ENCODE data around the gene LGALSL. TPM values are rescaled to one million over a fixed set of nuclear protein-coding genes. Genes with fewer than 3 reads are reported as not detected.

LGALSL gene
- total RNA-seq, 2 experiments from 2014 or later, result 3.2 to 4.5 TPM

GRCh38 chr2:64485961-64486360 is 32.0 kb downstream of the LGALSL start:
- no peak for TF ChIP-seq EZH2phosphoT487 (IDR thresholded peaks at IDR 0.05; ENCODE audit: borderline replicate concordance, low read depth, low read length)
- TF ChIP-seq CTCF (conservative IDR thresholded peaks at IDR 0.05; ENCODE audit: low read length), result no peak
- H3K36me3 ChIP-seq (ENCODE audit: insufficient read depth, low read length), result no peaks in the 10 kb centered on the region
- ChIA-PET CTCF (ENCODE audit: unreplicated experiment) (interaction anchor here (1.0 kb wide), 1 partner anchor 155 kb away, joined by 3 read pairs; no protein-coding TSS in a partner anchor), POLR2A (interaction anchor here (0.6 to 1.0 kb wide), 2 partner anchors 18 to 577 kb away, joined by 3 to 4 read pairs; no protein-coding TSS in a partner anchor)
- no peak overlapping the region for H3K4me2 ChIP-seq (ENCODE audit: low read length)
- no peak overlapping the region for H3K27ac ChIP-seq (ENCODE audit: low read depth, low read length, poor library complexity, severe bottlenecking)
- no peaks in the 10 kb centered on the region for H3K9me2 ChIP-seq (ENCODE audit: insufficient read depth, low read length)
- no TSS peak for BruUV-seq (replicated peaks)
- no peaks in the 10 kb centered on the region for H4K20me1 ChIP-seq (ENCODE audit: insufficient read depth, low read length)
- no peaks in the 10 kb centered on the region for H3K79me2 ChIP-seq (ENCODE audit: insufficient read depth, low read depth, low read length)
- DNase-seq (ENCODE audit: low spot score), result no peak
- H2AFZ ChIP-seq (ENCODE audit: low read length), result no peak overlapping the region
- intact Hi-C loops (cut with micrococcal nuclease; ENCODE audit: unreplicated experiment), result no loop called here
- H3K4me3 ChIP-seq (ENCODE audit: low read depth, low read length, poor library complexity, severe bottlenecking), result no peak overlapping the region
- H3K4me1 ChIP-seq (ENCODE audit: insufficient read depth, low read length, poor library complexity, severe bottlenecking), result no peaks in the 10 kb centered on the region
- H3K9me3 ChIP-seq (ENCODE audit: low read length), result no peaks in the 10 kb centered on the region

- intact Hi-C loops (cut with micrococcal nuclease; ENCODE audit: unreplicated experiment), result loop anchor here (1.0 kb wide), 2 partner anchors 156 to 438 kb away; no protein-coding TSS in a partner anchor
- ChIA-PET POLR2A (interaction anchor here (0.6 to 1.1 kb wide), 3 partner anchors 32 to 645 kb away, joined by 3 read pairs; no protein-coding TSS in a partner anchor), CTCF (ENCODE audit: unreplicated experiment) (no interaction called here)
- Histone ChIP-seq H3K9me2 (ENCODE audit: insufficient read depth, low read length) (no peaks in the 10 kb centered on the region), H3K79me2 (ENCODE audit: insufficient read depth, low read depth, low read length) (no peaks in the 10 kb centered on the region), H3K4me3 (ENCODE audit: low read depth, low read length, poor library complexity, severe bottlenecking) (no peak overlapping the region), H3K4me2 (ENCODE audit: low read length) (no peak overlapping the region), H3K9me3 (ENCODE audit: low read length) (no peaks in the 10 kb centered on the region), H3K36me3 (ENCODE audit: insufficient read depth, low read length) (no peaks in the 10 kb centered on the region), H2AFZ (ENCODE audit: low read length) (no peak overlapping the region), H4K20me1 (ENCODE audit: insufficient read depth, low read length) (no peaks in the 10 kb centered on the region), H3K4me1 (ENCODE audit: insufficient read depth, low read length, poor library complexity, severe bottlenecking) (no peaks in the 10 kb centered on the region), H3K27ac (ENCODE audit: low read depth, low read length, poor library complexity, severe bottlenecking) (no peak overlapping the region)
- peak; percentile 36 for DNase-seq (ENCODE audit: low spot score)
- no TSS peak for BruUV-seq (replicated peaks)
- no peak for TF ChIP-seq EZH2phosphoT487 (IDR thresholded peaks at IDR 0.05; ENCODE audit: borderline replicate concordance, low read depth, low read length)
- TF ChIP-seq CTCF (conservative IDR thresholded peaks at IDR 0.05; ENCODE audit: low read length), result no peak
Measured at GRCh38 chr2:64487256-64488049, 33.5 kb downstream of the LGALSL start.

All from OCI-LY7 (cell line).